Measurements from ENCODE around the gene CYP27B1. TPM values are rescaled to one million over a fixed set of nuclear protein-coding genes. Genes with fewer than 3 reads are reported as not detected.
A peak's percentile ranks its signal among the peaks of the same experiment; 100 is the strongest.

Gene CYP27B1
- total and polyA plus RNA-seq, 2 donors (not counting 3 experiments of a cell fraction or from before 2014, with no cell fraction given): 0.62 to 2.7 TPM

- H3K27ac ChIP-seq (ENCODE audit: insufficient read depth, low read depth, low read length): no peak overlapping the region
- FAIRE-seq (peak; percentile 38), DNase-seq (ENCODE audit: low read depth, low spot score) (peak; percentile 34)
- peak overlapping the region; percentile 54 for H3K4me2 ChIP-seq (ENCODE audit: insufficient read depth, low read length)
- CTCF ChIA-PET: interaction anchor here (1.3 to 4.6 kb wide), 9 partner anchors 10 to 116 kb away, joined by 3 to 48 read pairs (median 6); partner anchors contain the start of genes AGAP2, ARHGEF25, CDK4 and EEF1AKMT3
- peak overlapping the region; percentile 96 for H2AFZ ChIP-seq (ENCODE audit: low read depth, low read length)
- no peak overlapping the region for H3K9ac ChIP-seq (replicated peaks; ENCODE audit: extremely low read depth, insufficient read depth, low read length)
- POLR2A ChIA-PET: no interaction called here
- dilution Hi-C loops (cut with MboI; ENCODE audit: extremely low pct_ligation_motif_present, low sequenced_read_pairs): no loop called here
- peak overlapping the region in 2 of 3 experiments; percentile 62 to 64 for H3K4me3 ChIP-seq (replicated peaks in 1 of 3; ENCODE audit: insufficient read depth in 1 of 3, low read depth in 1 of 3, low read length in 3 of 3)
- no peaks in the 10 kb centered on the region for H3K36me3 ChIP-seq (ENCODE audit: control insufficient read depth in 2 of 2, extremely low read depth in 1 of 2, insufficient read depth in 2 of 2, low read length in 2 of 2)
- peaks cover 7% of the 10 kb centered on the region for H3K4me1 ChIP-seq (ENCODE audit: control insufficient read depth, extremely low read depth, insufficient read depth, low read length)
- H3K27me3 ChIP-seq (ENCODE audit: control insufficient read depth in 2 of 2, insufficient read depth in 2 of 2, low read length in 2 of 2): peaks cover 7 to 15% of the 10 kb centered on the region in 2 experiments
- no peaks in the 10 kb centered on the region for H3K79me2 ChIP-seq (ENCODE audit: control insufficient read depth, insufficient read depth, low read length)
- H3K9me1 ChIP-seq (replicated peaks; ENCODE audit: control insufficient read depth, extremely low read depth, insufficient read depth, low read length): no peaks in the 10 kb centered on the region
- H4K20me1 ChIP-seq (replicated peaks; ENCODE audit: control insufficient read depth, extremely low read depth, insufficient read depth, low read length): no peaks in the 10 kb centered on the region
- no peaks in the 10 kb centered on the region for H3K9me3 ChIP-seq (replicated peaks; ENCODE audit: control insufficient read depth, insufficient read depth, low read length)
- intact Hi-C loops (cut with micrococcal nuclease): loop anchor here (1.0 kb wide), 4 partner anchors 25 to 178 kb away; partner anchors contain the start of genes CDK4, EEF1AKMT3, METTL1 and OS9
- TF ChIP-seq POLR2A (IDR thresholded peaks at IDR 0.05; ENCODE audit: low read depth, low read length) (no peak), GATA2 (IDR thresholded peaks at IDR 0.05; ENCODE audit: insufficient read depth, insufficient read length, low read depth, low read length) (no peak), CTCF (IDR thresholded peaks at IDR 0.05; ENCODE audit: extremely low read depth in 1 of 2, insufficient read depth in 1 of 2, low read depth in 1 of 2, low read length in 2 of 2) (peak; percentile 27 to 62), MYC (IDR thresholded peaks at IDR 0.05; ENCODE audit: low read depth, low read length) (no peak)
- TSS peak; percentile 18 for BruUV-seq (replicated peaks)
Observed at GRCh38 chr12:57726884-57727757, 39.8 kb downstream of the CYP27B1 start.

Measured in endothelial cell of umbilical vein (primary cell).